Measurements from ENCODE around the gene BCAS4. TPM values are rescaled to one million over a fixed set of nuclear protein-coding genes. Genes with fewer than 3 reads are reported as not detected.

BCAS4 gene
- total RNA-seq, 3 donors from 2014 or later (not counting 1 experiment from before 2014, with no cell fraction given) = 7.7 to 13.5 (median 10.5) TPM

DNA sequence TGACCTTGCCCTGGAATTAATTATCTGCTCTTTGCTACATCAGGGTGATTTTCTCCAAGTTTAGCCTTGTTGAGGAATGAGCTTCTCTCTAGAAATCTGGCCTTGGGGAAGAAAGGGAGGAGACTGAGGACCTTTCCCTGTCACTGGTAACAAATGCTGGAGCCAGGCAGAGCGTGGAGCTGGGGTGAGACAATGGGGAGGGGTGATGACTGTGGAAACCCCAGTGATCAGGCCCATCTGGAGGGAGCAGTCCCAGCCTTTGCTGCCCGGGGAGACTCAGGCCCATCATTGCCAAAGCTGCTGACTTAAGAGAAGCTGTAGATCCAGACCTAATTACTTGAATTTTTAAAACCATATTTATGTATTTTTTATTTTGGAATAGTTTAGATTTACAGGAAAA, 31.3 kb downstream of the BCAS4 start:
- Mint-ChIP-seq H3K36me3 (no peaks in the 10 kb centered on the region), H3K4me1 (peaks cover 11 to 13% of the 10 kb centered on the region in 2 donors), H3K9me3 (peaks cover 0 to 2% of the 10 kb centered on the region in 2 donors), H3K4me3 (no peak overlapping the region), H3K27me3 (ENCODE audit: low read depth in 2 of 2) (no peaks in the 10 kb centered on the region), H3K27ac (no peak overlapping the region)
- no peak overlapping the region for H3K27ac ChIP-seq (ENCODE audit: low read length)
- no peak overlapping the region for H3K4me3 ChIP-seq (ENCODE audit: low read length)
- H3K4me1 ChIP-seq (ENCODE audit: control insufficient read depth, insufficient read depth, low read length) = peaks cover 9% of the 10 kb centered on the region
- intact Hi-C loops (cut with micrococcal nuclease) = no loop called here
- 89% methylated on average over 2 of the region's 2 CpGs for WGBS (ENCODE audit: insufficient coverage)
- H3K36me3 ChIP-seq (ENCODE audit: control insufficient read depth, insufficient read depth, low read length) = no peaks in the 10 kb centered on the region
- H3K27me3 ChIP-seq (ENCODE audit: control insufficient read depth, insufficient read depth, low read length) = no peaks in the 10 kb centered on the region
- DNase-seq = no peak
- TF ChIP-seq, protein P1, sequence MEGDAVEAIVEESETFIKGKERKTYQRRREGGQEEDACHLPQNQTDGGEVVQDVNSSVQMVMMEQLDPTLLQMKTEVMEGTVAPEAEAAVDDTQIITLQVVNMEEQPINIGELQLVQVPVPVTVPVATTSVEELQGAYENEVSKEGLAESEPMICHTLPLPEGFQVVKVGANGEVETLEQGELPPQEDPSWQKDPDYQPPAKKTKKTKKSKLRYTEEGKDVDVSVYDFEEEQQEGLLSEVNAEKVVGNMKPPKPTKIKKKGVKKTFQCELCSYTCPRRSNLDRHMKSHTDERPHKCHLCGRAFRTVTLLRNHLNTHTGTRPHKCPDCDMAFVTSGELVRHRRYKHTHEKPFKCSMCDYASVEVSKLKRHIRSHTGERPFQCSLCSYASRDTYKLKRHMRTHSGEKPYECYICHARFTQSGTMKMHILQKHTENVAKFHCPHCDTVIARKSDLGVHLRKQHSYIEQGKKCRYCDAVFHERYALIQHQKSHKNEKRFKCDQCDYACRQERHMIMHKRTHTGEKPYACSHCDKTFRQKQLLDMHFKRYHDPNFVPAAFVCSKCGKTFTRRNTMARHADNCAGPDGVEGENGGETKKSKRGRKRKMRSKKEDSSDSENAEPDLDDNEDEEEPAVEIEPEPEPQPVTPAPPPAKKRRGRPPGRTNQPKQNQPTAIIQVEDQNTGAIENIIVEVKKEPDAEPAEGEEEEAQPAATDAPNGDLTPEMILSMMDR (IDR thresholded peaks at IDR 0.05) = no peak
- H3K9me3 ChIP-seq (ENCODE audit: control insufficient read depth, insufficient read depth, low read length) = no peaks in the 10 kb centered on the region
- no peak for ATAC-seq

DNA sequence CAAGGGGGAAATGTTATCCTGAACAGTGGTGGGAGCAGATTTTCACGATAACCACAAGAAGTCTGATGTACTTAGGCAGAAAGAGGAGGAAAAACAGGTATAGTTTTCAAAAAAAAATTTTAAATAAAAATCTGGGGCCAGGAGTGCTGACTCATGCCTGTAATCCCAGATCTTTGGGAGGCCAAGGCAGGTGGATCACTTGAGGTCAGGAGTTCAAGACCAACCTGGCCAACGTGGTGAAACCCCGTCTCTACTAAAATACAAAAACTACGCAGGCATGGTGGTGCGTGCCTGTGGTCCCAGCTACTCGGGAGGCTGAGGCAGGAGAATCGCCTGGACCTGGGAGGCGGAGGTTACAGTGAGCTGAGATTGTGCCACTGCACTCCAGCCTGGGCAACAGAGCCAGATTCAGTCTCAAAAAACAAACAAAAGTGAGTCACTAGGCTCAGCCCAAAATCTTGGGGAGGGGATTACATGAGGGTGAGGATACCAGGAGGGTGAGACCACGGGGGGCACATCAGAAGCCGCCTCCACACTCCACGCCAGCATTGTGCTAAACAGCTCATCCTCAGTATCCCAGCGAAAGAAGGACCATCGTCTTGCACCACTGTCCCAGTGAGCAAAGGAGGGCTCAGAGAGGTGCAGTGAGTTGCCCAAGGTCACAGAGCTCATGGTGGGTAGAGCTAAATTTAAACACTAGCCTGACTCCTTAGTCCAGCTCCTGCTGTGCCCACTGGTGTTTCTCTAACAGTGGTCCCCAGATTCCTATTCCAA, 33.7 kb downstream of the BCAS4 start:
- ATAC-seq (no peak), DNase-seq (no peak)
- Histone ChIP-seq H3K4me3 (ENCODE audit: low read length) (no peak overlapping the region), H3K36me3 (ENCODE audit: control insufficient read depth, insufficient read depth, low read length) (peaks cover 12% of the 10 kb centered on the region), H3K4me1 (ENCODE audit: control insufficient read depth, insufficient read depth, low read length) (no peaks in the 10 kb centered on the region), H3K27me3 (ENCODE audit: control insufficient read depth, insufficient read depth, low read length) (no peaks in the 10 kb centered on the region), H3K9me3 (ENCODE audit: control insufficient read depth, insufficient read depth, low read length) (no peaks in the 10 kb centered on the region), H3K27ac (ENCODE audit: low read length) (no peak overlapping the region)
- intact Hi-C loops (cut with micrococcal nuclease) = no loop called here
- 96% methylated on average over 13 of the region's 13 CpGs for WGBS (ENCODE audit: insufficient coverage)
- TF ChIP-seq, protein P1 (IDR thresholded peaks at IDR 0.05) = no peak
- Mint-ChIP-seq H3K4me3 (no peak overlapping the region), H3K4me1 (no peaks in the 10 kb centered on the region), H3K27me3 (ENCODE audit: low read depth in 2 of 2) (no peaks in the 10 kb centered on the region), H3K9me3 (no peaks in the 10 kb centered on the region), H3K36me3 (no peaks in the 10 kb centered on the region), H3K27ac (no peak overlapping the region)

DNA sequence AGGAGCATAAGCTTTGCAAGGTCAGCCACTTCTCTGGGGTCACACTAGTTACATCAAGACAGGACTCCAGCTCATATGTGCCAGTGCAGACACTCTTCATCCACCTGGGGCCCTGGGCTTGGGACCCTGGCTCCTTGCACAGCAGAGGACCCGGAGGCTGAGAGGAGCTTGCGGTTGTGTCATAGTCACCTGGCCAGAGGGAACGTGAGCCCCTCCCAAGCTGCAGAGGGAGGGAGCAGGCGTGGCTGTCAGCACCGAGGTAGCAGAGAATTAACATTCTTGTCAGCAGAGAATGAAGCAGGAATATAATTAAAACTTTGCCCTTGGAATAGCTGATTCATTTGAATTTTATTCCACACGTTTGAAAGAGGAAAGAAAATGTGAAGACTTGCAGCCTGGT, 36.8 kb downstream of the BCAS4 start:
- Mint-ChIP-seq H3K27me3 (ENCODE audit: low read depth in 2 of 2) (no peaks in the 10 kb centered on the region), H3K9me3 (no peaks in the 10 kb centered on the region), H3K27ac (no peak overlapping the region), H3K4me1 (no peaks in the 10 kb centered on the region), H3K36me3 (no peaks in the 10 kb centered on the region), H3K4me3 (no peak overlapping the region)
- WGBS (ENCODE audit: insufficient coverage) = 85% methylated on average over 6 of the region's 6 CpGs
- Histone ChIP-seq H3K4me1 (ENCODE audit: control insufficient read depth, insufficient read depth, low read length) (no peaks in the 10 kb centered on the region), H3K27ac (ENCODE audit: low read length) (no peak overlapping the region), H3K9me3 (ENCODE audit: control insufficient read depth, insufficient read depth, low read length) (no peaks in the 10 kb centered on the region), H3K4me3 (ENCODE audit: low read length) (no peak overlapping the region), H3K36me3 (ENCODE audit: control insufficient read depth, insufficient read depth, low read length) (peaks cover 12% of the 10 kb centered on the region), H3K27me3 (ENCODE audit: control insufficient read depth, insufficient read depth, low read length) (no peaks in the 10 kb centered on the region)
- ATAC-seq (no peak), DNase-seq (no peak)
- TF ChIP-seq, protein P1 (IDR thresholded peaks at IDR 0.05) = no peak
- intact Hi-C loops (cut with micrococcal nuclease) = no loop called here

DNA sequence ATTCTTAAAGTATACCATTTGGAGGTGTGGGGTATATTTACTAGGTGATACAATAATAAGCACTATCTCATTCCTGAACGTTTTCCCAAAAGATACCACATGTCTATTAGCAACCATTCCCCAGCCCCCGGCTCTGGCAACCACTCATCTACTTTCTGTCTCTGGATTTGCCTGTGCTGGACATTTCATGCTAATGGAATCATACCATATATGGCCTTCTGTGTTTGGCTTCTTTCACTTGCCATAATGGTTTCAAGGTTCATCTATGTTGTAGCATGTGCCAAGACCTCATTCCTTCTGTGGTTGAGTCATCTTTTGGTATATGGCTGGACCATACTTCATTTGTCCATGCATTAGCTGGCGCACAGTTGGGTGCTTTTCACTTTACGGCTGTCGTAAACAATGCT, 39.7 kb downstream of the BCAS4 start:
- no peak overlapping the region for H3K27ac Mint-ChIP-seq
- Histone ChIP-seq H3K9me3 (ENCODE audit: control insufficient read depth, insufficient read depth, low read length) (no peaks in the 10 kb centered on the region), H3K4me1 (ENCODE audit: control insufficient read depth, insufficient read depth, low read length) (peaks cover 6% of the 10 kb centered on the region), H3K27ac (ENCODE audit: low read length) (no peak overlapping the region), H3K36me3 (ENCODE audit: control insufficient read depth, insufficient read depth, low read length) (peaks cover 12% of the 10 kb centered on the region), H3K27me3 (ENCODE audit: control insufficient read depth, insufficient read depth, low read length) (no peaks in the 10 kb centered on the region), H3K4me3 (ENCODE audit: low read length) (no peak overlapping the region)
- no peaks in the 10 kb centered on the region for H3K27me3 Mint-ChIP-seq (ENCODE audit: low read depth in 2 of 2)
- intact Hi-C loops (cut with micrococcal nuclease) = no loop called here
- H3K9me3 Mint-ChIP-seq = no peaks in the 10 kb centered on the region
- DNase-seq (no peak), ATAC-seq (no peak)
- H3K36me3 Mint-ChIP-seq = no peaks in the 10 kb centered on the region
- no peaks in the 10 kb centered on the region for H3K4me1 Mint-ChIP-seq
- TF ChIP-seq, protein P1 (IDR thresholded peaks at IDR 0.05) = no peak
- WGBS (ENCODE audit: insufficient coverage) = 93% methylated on average over 5 of the region's 5 CpGs
- no peak overlapping the region for H3K4me3 Mint-ChIP-seq

All from natural killer cell (primary cell).